Regular cardiac myocyte (primary cell): Measurements from ENCODE around the gene IQUB. TPM values are rescaled to one million over a fixed set of nuclear protein-coding genes. Genes with fewer than 3 reads are reported as not detected.

Experiments used
- total RNA-seq: library from RNA; depleted of rRNA; stranded (reverse); fragments of >200 nt; gene quantifications from 2 replicates; pipeline ENCODE4 v1.2.3, GENCODE V29; 2014

IQUB gene
- 0.19 and 1.1 TPM in 2 replicates for total RNA-seq

DNA sequence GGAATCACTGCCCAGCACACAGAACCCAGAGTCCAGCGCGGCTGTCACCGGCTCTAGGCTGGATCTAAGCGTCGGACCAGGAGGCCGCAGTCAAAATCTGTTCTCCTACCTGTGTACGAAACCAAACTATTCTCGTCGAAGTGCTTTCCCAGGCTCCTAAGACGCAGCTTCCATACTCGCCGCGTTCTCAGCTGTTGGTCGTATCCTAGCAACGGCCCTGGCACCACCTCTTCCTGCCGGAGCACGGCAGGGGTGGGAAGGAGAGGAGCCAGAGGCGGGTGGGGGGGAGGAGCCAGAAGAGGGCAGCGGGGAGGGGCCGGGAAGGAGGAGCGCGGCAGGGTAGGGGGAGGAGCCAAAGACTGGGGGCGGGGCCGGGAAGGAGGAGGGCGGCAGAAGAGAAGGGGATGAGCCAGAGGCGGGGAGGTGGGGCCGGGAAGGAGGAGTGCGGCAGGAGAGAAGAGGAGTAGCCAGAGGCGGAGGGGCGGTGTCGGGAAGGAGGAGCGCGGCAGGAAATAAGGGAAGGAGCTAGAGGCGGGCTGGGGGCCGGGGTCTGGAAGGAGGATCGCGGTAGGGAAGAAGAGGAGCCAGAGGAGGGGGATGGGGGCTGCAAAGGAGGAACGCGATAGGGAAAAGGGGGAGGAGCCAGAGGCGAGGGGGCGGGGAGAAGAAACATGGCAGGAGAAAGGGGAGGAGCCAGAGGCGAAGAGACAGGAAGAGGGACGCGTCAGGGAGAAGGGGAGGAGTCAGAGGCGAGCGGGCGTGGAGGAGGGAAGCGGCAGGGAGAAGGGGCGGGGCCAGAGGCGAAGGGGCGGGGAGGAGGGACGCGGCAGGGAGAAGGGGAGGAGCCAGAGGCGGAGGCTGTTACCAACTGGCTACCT lies at the start of gene IQUB:
TSS of gene IQUB (minus strand) at position 213 of the 878 bp plus-strand sequence. CDS start 22,255 bp downstream, outside the sequence.

DNA sequence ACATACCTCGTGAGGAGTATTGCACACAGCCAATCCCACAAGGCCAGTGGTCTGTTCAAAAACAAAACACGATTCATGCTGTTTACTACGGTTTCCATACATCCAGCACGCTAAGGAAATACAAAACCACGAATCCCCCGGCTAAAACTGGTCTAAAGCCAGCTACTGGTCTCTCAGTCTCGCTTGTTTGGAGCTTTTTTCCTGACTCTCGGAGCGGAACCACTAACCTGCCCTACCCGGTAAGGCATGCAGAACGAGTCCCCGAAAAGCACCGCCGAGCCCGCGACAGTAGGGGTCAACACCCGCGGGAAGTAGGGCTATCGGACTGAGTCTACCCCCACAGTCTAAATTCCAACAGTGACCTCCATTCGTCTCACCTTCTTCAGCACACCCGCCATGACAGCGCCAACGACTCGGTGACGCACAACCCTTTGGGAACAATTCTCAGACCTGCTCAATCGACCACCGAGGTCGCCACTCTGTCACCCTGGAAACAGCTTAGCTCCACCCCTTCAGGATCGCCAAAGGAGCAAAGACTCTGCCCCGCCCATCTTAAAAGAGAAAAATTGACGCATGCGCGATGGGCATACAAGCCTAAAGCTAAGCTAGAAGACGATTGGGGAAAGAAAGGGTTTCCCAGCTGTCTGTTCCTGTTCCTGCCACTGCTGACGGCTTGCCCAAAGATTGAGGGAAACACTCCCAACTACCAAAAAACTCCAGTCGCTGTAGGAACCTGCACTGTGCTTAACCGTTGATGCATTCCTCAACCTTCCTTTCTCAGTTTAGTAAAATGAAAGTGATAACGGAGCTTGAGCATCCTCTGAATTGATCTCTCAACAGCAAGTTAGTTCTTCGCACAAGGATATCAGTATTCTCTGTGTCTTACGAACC lies 23.2 kb upstream of the IQUB start, which contains the start of gene NDUFA5:
TSS of gene NDUFA5 (minus strand) at position 421 of the 891 bp plus-strand sequence. CDS start at position 398, 23 bp downstream.

Other genes starting within 250 kb of the IQUB start
- gene NDUFA5, start 23.2 kb upstream of the IQUB start, total RNA-seq: 34.3 and 35.0 TPM in 2 replicates
- gene ASB15, start 67.2 kb upstream of the IQUB start, total RNA-seq: under 0.01 TPM in 1 of 2 replicates, not detected in the other
- gene LMOD2, start 121.3 kb upstream of the IQUB start, total RNA-seq: not detected in 2 replicates
- 9.6 and 9.8 TPM in 2 replicates for gene WASL, start 214.4 kb upstream of the IQUB start, total RNA-seq